DMS53 treated with DMSO at 0.1 percent for 48 hours (cell line): ENCODE data around the gene ATP6AP1.

Experiments used
- DNase-seq: peaks from one replicate; lab custom pipeline; 2025; ENCODE audit not compliant: unreplicated experiment; lab: John Stamatoyannopoulos, UW

Gene ATP6AP1

GRCh38 chrX:154430479-154430878, 2.0 kb downstream of the ATP6AP1 start:
- DNase-seq: no peak

GRCh38 chrX:154430916-154431315, 2.4 kb downstream of the ATP6AP1 start:
- DNase-seq: no peak

DNA sequence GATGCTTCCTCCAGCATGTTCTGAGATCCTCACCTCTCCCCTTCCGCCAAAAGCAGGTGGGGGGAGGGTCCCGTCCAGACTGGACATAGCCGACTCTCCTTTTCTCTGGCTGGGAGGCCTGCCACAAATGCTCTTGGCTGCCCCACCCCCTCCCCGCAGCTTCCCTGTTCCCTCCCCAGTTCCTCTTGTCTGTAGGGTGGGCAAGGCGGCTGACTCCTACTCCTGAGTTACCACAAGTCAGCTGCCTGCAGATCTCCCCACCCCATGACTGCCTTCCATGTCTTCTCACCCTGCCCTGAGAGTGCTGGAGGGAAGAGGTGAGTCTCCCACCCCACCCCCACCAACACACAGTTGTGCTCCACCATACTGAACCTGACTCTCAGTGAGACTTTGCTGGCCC, 2.9 kb downstream of the ATP6AP1 start:
- DNase-seq: no peak

DNA sequence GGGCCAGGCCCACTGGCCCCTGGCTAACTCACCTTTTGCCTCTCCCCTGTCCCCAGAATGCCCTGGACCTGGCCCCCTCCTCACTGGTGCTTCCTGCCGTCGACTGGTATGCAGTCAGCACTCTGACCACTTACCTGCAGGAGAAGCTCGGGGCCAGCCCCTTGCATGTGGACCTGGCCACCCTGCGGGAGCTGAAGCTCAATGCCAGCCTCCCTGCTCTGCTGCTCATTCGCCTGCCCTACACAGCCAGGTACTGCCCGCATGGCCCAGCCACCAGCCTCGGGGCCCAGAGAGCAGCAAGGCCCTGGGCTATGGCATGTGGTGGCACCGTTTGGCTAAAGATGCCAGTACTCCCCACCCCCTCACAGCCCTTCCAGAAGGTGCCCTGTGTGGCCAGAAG, 3.7 kb downstream of the ATP6AP1 start:
- no peak for DNase-seq

- DNase-seq: no peak
Measured at GRCh38 chrX:154433605-154434004, 5.1 kb downstream of the ATP6AP1 start.

- no peak for DNase-seq
Measured at GRCh38 chrX:154434394-154435168, 6.1 kb downstream of the ATP6AP1 start.

GRCh38 chrX:154435171-154435733, 6.8 kb downstream of the ATP6AP1 start:
- no peak for DNase-seq

- no peak for DNase-seq
Measured at GRCh38 chrX:154436374-154436982, 8.0 kb downstream of the ATP6AP1 start.

DNA sequence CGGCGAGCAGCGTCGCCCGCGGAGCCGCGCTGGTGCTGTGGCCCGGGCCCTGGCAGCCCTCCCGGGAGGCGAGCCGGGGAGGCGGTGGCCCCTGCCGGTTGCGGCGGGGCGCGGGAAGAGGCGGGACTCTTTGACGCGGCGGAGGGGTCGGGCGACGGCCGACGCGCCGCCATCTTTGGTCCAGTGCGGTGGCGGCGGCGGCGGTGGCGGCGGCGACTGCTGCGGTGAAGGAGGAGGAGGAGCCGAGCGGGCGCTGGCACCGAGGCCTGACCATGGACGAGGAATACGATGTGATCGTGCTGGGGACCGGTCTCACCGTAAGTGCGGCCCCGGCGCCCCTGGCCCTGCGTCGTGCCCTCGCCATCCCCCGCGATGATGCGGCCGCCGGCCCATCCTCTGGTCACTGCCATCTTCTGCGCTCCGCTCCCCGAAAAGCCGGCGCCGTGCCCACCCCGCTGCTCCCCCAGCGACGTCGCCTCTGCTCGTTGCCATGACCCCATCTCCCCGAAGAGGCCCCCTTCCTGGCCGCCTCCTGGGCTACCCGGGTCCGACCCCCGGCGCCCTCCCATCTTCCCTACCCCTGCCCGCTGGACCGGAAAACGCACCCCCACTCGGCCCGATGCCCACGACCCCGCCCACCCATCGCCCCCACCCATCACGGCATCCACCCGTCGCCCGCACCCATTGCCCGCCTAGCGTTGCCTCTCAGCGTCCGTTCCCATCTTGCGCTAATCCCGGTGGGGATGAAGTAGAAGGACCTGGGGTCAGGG, 8.7 kb downstream of the ATP6AP1 start, which contains the start of gene GDI1:
GDI1 (plus strand) TSS at position 172 of the 770 bp plus-strand sequence; CDS start at position 273, 101 bp downstream.
- DNase-seq: no peak

DNA sequence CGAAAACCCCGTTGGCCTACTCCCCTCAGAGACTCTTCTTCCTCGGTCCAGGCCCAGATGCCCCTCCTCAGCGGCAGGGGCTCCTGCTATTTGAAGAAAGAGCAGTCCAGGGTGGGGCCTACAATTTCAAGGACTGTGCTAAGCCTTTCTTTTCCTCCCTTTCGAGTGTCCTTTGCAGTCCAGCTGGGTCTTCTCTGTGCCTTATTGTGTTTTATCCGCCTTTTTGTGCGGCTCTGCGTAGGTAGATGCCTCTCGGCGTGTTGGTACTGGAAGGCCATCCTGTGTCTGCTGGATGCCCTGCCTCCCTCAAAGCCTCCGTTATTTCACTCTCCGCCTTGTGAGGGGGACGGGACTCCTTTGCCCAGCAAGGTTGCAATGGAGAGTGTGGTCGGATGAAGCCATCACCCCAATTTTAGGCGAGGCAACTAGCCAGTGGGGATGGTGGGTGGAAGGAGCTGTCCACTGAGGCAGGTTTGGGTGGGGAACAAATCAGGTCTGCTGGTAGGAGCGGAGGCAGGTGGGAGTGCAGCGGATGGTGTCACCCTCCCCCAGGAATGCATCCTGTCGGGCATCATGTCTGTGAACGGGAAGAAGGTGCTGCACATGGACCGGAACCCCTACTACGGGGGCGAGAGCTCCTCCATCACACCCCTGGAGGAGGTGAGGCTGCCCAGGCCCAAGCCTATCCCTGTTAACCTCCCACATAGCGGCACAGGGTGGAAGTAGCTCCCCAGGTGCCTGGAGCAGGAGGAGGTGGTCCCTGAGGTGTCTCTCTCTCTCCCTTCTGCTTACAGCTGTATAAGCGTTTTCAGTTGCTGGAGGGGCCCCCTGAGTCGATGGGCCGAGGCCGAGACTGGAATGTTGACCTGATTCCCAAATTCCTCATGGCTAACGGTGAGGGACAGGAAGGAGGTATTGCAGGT, 9.8 kb downstream of the ATP6AP1 start:
- no peak for DNase-seq

- DNase-seq: no peak
Measured at GRCh38 chrX:154439841-154440240, 11.4 kb downstream of the ATP6AP1 start.

DNA sequence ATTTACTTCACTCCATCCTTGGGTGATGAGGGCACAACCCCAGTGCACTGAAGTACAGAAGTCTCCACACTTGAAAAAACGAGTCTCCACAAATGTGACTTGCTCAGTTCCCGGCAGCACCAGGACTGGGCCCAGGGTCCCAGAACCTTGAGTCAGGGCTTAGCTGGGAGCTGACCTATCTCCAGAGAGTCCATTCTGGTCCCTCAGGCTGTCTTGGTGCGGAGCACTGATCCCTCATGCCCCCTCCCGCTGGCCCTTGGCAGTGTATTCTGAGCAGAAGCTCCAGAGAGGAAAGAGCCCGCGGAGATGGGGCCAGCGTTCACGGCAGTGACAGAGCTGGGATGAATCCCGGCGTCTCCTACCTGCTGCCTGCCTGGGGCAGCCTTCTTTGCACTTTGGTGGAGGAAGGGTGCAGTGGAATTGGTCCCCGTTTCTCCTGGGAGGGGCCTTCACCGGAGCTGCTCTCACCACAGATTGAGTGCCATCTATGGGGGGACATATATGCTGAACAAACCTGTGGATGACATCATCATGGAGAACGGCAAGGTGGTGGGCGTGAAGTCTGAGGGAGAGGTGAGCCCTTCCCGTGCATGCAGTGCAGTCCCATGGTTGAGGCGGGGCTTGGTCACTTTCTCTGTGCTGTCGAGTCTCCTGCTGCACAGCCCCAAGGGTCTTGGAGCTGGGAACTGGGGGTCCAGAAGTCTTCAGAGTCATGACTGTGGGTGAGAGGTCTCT, 12.3 kb downstream of the ATP6AP1 start:
- no peak for DNase-seq

DNA sequence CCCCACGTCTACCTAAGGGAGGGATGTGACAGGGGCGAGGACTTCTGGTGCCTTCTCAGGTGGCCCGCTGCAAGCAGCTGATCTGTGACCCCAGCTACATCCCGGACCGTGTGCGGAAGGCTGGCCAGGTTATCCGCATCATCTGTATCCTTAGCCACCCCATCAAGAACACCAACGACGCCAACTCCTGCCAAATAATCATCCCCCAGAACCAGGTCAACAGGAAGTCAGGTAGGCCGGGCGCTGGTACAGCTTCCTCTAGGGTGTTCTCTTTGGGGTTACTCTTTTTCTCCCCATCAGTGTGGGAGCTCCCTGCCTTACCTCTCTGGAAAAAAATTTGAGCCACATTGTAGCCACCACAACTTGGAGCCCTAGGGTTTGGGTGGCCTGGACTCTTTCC, 13.1 kb downstream of the ATP6AP1 start:
- DNase-seq: no peak

GRCh38 chrX:154441984-154442707, 13.7 kb downstream of the ATP6AP1 start:
- DNase-seq: no peak

GRCh38 chrX:154443479-154443910, 15.0 kb downstream of the ATP6AP1 start:
- DNase-seq: no peak

- peak; percentile 32 for DNase-seq
Measured at GRCh38 chrX:154443992-154444754, 15.7 kb downstream of the ATP6AP1 start, which contains the start of gene FAM50A. TSS of gene FAM50A (plus strand) at chrX:154444141. CDS start at chrX:154444236, 95 bp downstream.

DNA sequence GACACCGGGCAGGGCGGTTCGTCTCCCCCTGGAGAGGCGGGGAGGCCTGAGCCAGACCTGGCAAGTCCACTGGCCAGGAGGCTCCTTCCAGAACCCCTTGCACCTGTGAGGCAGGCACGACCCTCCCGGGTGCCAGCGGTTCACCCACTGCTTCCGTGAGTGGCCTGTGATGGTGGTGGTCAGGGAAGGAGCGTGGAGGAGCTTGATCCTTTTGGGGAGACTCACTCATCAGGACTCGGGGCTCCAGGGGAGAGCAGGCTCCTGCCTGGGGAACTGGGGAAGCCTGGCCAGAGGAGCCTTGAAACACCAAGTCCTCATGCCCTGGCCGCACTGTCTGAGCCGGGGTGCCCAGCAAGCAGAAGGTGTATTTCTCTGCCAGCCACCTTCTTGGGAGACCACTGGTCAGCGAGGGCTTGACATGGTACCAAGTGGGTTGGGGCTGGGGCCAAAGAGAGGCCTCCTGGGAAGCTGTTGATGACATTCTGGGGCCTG, 16.3 kb downstream of the ATP6AP1 start:
- no peak for DNase-seq

DNA sequence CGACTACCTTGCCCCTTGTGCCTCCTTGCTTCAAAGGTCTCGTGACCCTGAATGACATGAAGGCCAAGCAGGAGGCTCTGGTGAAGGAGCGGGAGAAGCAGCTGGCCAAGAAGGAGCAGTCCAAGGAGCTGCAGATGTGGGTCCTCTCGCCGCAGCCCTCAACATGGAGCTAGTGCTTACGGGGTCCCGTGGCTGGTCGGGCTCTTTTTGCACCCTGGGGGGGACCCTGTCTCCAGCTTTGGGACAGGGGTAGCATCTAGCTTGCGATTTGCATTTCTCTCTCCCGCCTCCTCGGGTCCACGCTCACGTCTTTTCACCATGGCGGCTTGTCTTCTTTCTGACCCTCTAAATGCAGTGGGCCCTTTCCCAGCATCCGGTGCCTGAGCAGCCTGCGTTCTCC, 17.3 kb downstream of the ATP6AP1 start:
- DNase-seq: no peak
